RKO (cell line): ENCODE results near the gene LAMB3.
"Not testable (repeated sequence)": the region's sequence is repeated elsewhere in the genome, so short reads cannot be mapped to it uniquely, and the experiment has no call there.

Experiments
- DNase-seq: peaks from one replicate; pipeline ENCODE4 v3.0.0-alpha.2; 2016; ENCODE audit warnings: low spot score

Gene LAMB3

GRCh38 chr1:209652121-209652735 is at the start of gene LAMB3:
Gene LAMB3, minus strand, starts transcription at chr1:209652425. Its CDS starts 1,481 bp downstream, at chr1:209650944.
- peak; percentile 86 for DNase-seq

- DNase-seq, result not testable (repeated sequence)
These were observed 48.5 kb upstream of the LAMB3 start for GRCh38 chr1:209700686-209701085.

- no peak for DNase-seq
These were observed 44.9 kb upstream of the LAMB3 start for GRCh38 chr1:209697126-209697525.

GRCh38 chr1:209696673-209697072 is 44.4 kb upstream of the LAMB3 start:
- no peak for DNase-seq

GRCh38 chr1:209692745-209693504 is 40.7 kb upstream of the LAMB3 start:
- peak; percentile 88 for DNase-seq

- DNase-seq, result peak; percentile 30
These were observed 40.1 kb upstream of the LAMB3 start for GRCh38 chr1:209692296-209692695.

GRCh38 chr1:209691237-209691636 is 39.0 kb upstream of the LAMB3 start:
- DNase-seq, result no peak

GRCh38 chr1:209689477-209689876 is 37.3 kb upstream of the LAMB3 start:
- DNase-seq, result peak; percentile 30

GRCh38 chr1:209688746-209689234 is 36.6 kb upstream of the LAMB3 start:
- no peak for DNase-seq

- no peak for DNase-seq
These were observed 34.1 kb upstream of the LAMB3 start for GRCh38 chr1:209686322-209686721.

- no peak for DNase-seq
These were observed 33.6 kb upstream of the LAMB3 start for GRCh38 chr1:209685821-209686220.

- no peak for DNase-seq
These were observed 26.8 kb upstream of the LAMB3 start for GRCh38 chr1:209678981-209679539.

- no peak for DNase-seq
These were observed 23.4 kb upstream of the LAMB3 start for GRCh38 chr1:209675565-209676154.

- peak; percentile 86 for DNase-seq
These were observed 22.8 kb upstream of the LAMB3 start, which contains the start of gene G0S2 for GRCh38 chr1:209674957-209675564. Gene G0S2, plus strand, starts transcription at chr1:209675412. Its CDS starts 273 bp downstream, at chr1:209675685.

- peak; percentile 72 for DNase-seq
These were observed 21.6 kb upstream of the LAMB3 start for GRCh38 chr1:209673631-209674417.

- peak; percentile 90 for DNase-seq
These were observed 20.7 kb upstream of the LAMB3 start for GRCh38 chr1:209672705-209673630.

- DNase-seq, result no peak
These were observed 18.3 kb upstream of the LAMB3 start for GRCh38 chr1:209670441-209671082.

- no peak for DNase-seq
These were observed 15.5 kb upstream of the LAMB3 start for GRCh38 chr1:209667708-209668107.

- no peak for DNase-seq
These were observed 14.9 kb upstream of the LAMB3 start for GRCh38 chr1:209667103-209667502.

GRCh38 chr1:209662879-209663327 is 10.7 kb upstream of the LAMB3 start:
- DNase-seq, result no peak
